H9 (cell line): ENCODE measurements around the gene ARHGAP4. TPM values are rescaled to one million over a fixed set of nuclear protein-coding genes. Genes with fewer than 3 reads are reported as not detected.

Experiments
- DNase-seq: peaks from one replicate; pipeline ENCODE4 v3.0.0-alpha.2; 2017
- H2AFZ ChIP-seq: one replicate; pipeline ENCODE4 v1.6.1; 2013; ENCODE audit warnings: mild to moderate bottlenecking, low read length, control low read depth, moderate library complexity
- H2AK5ac ChIP-seq: 2 replicates; pipeline ENCODE4 v1.6.1; 2013; ENCODE audit warnings: low read length, control low read depth, mixed read lengths; ENCODE audit not compliant: insufficient read length
- H2BK120ac ChIP-seq: one replicate; pipeline ENCODE4 v1.6.1; 2013; ENCODE audit warnings: low read depth, mild to moderate bottlenecking, low read length, control low read depth, inconsistent platforms; ENCODE audit not compliant: poor library complexity, severe bottlenecking
- H2BK12ac ChIP-seq: 2 replicates; pipeline ENCODE4 v1.6.1; 2013; ENCODE audit warnings: low read length, control low read depth, mixed read lengths, low read depth; ENCODE audit not compliant: insufficient read length
- H2BK15ac ChIP-seq: 2 replicates; pipeline ENCODE4 v1.6.1; 2013; ENCODE audit warnings: low read depth, low read length, control low read depth
- H2BK20ac ChIP-seq: one replicate; pipeline ENCODE4 v1.6.1; 2013; ENCODE audit warnings: low read depth, mild to moderate bottlenecking, low read length, control low read depth, inconsistent platforms; ENCODE audit not compliant: poor library complexity, severe bottlenecking
- H2BK5ac ChIP-seq: 2 replicates; pipeline ENCODE4 v1.6.1; 2013; ENCODE audit warnings: low read length, control low read depth, mixed read lengths; ENCODE audit not compliant: insufficient read length
- H3K14ac ChIP-seq: 2 replicates; pipeline ENCODE4 v1.6.1; 2013; ENCODE audit warnings: low read length, control low read depth; ENCODE audit not compliant: insufficient read depth
- H3K18ac ChIP-seq: 2 replicates; pipeline ENCODE4 v1.6.1; 2013; ENCODE audit warnings: low read depth, mild to moderate bottlenecking, mixed read lengths, low read length, control low read depth; ENCODE audit not compliant: insufficient read length
- H3K23ac ChIP-seq: 2 replicates; pipeline ENCODE4 v1.6.1; 2013; ENCODE audit warnings: low read length, control low read depth, mixed read lengths, low read depth; ENCODE audit not compliant: insufficient read length
- H3K23me2 ChIP-seq: 2 replicates; pipeline ENCODE4 v1.6.1; 2013; ENCODE audit warnings: low read depth, mild to moderate bottlenecking, mixed read lengths, low read length, control low read depth; ENCODE audit not compliant: insufficient read length, poor library complexity, severe bottlenecking
- H3K27ac ChIP-seq: 2 replicates; pipeline ENCODE4 v1.5.1; 2013; ENCODE audit warnings: low read length, control low read depth, mixed read lengths, low read depth; ENCODE audit not compliant: insufficient read length
- H3K27me3 ChIP-seq: 2 replicates; pipeline ENCODE4 v1.6.1; 2013; ENCODE audit warnings: low read length, control low read depth, inconsistent platforms; ENCODE audit not compliant: insufficient read depth
- H3K4ac ChIP-seq: 2 replicates; pipeline ENCODE4 v1.6.1; 2013; ENCODE audit warnings: low read depth, mild to moderate bottlenecking, control low read depth, inconsistent platforms, low read length, moderate library complexity
- H3K4me1 ChIP-seq: 2 replicates; pipeline ENCODE4 v1.6.1; 2013; ENCODE audit warnings: low read length, control low read depth, inconsistent platforms; ENCODE audit not compliant: insufficient read depth
- H3K4me2 ChIP-seq: 2 replicates; pipeline ENCODE4 v1.6.1; 2013; ENCODE audit warnings: low read length, control low read depth, mixed read lengths; ENCODE audit not compliant: insufficient read length, insufficient read depth
- H3K56ac ChIP-seq: 2 replicates; pipeline ENCODE4 v1.6.1; 2013; ENCODE audit warnings: low read depth, mild to moderate bottlenecking, mixed read lengths, low read length, control low read depth; ENCODE audit not compliant: insufficient read length
- H3K79me1 ChIP-seq: 2 replicates; pipeline ENCODE4 v1.6.1; 2013; ENCODE audit warnings: low read depth, mild to moderate bottlenecking, moderate library complexity, low read length, control low read depth, inconsistent platforms; ENCODE audit not compliant: insufficient read depth, poor library complexity, severe bottlenecking
- H3K79me2 ChIP-seq: 2 replicates; pipeline ENCODE4 v1.6.1; 2013; ENCODE audit warnings: low read length, control low read depth, inconsistent platforms; ENCODE audit not compliant: insufficient read depth
- H3K9ac ChIP-seq: 2 replicates; pipeline ENCODE4 v1.6.1; 2013; ENCODE audit warnings: low read length, control low read depth, mixed read lengths; ENCODE audit not compliant: insufficient read length; ENCODE audit errors: extremely low read depth
- H3K9me3 ChIP-seq: one replicate; pipeline ENCODE4 v1.6.1; 2013; ENCODE audit warnings: low read depth, low read length, inconsistent platforms; ENCODE audit not compliant: control insufficient read depth
- H3T11ph ChIP-seq: one replicate; pipeline ENCODE4 v1.6.1; 2013; ENCODE audit warnings: mild to moderate bottlenecking, low read length, control low read depth, inconsistent platforms
- H4K20me1 ChIP-seq: one replicate; pipeline ENCODE4 v1.6.1; 2013; ENCODE audit not compliant: control insufficient read depth, insufficient read length, insufficient read depth
- H4K5ac ChIP-seq: 2 replicates; pipeline ENCODE4 v1.6.1; 2013; ENCODE audit warnings: low read depth, mild to moderate bottlenecking, mixed read lengths, low read length, control low read depth; ENCODE audit not compliant: insufficient read length
- H4K8ac ChIP-seq: replicated peaks from 2 replicates; pipeline ENCODE4 v1.6.1; 2013; ENCODE audit warnings: low read length, control low read depth, mixed read lengths, low read depth; ENCODE audit not compliant: insufficient read length
- H4K91ac ChIP-seq: 2 replicates; pipeline ENCODE4 v1.6.1; 2013; ENCODE audit warnings: low read depth, mild to moderate bottlenecking, moderate library complexity, mixed read lengths, low read length, control low read depth; ENCODE audit not compliant: insufficient read length
- H3K27ac Mint-ChIP-seq, 3 experiments: 2 replicates in 2 of 3; 3 replicates in 1 of 3; pipeline ENCODE4 v1.8.0; 2020 to 2021; ENCODE audit warnings: mixed read lengths in 3 of 3, mild to moderate bottlenecking in 1 of 3, moderate library complexity in 1 of 3
- H3K27me3 Mint-ChIP-seq: 2 replicates; pipeline ENCODE4 v1.8.0; 2021; ENCODE audit warnings: low read depth, mild to moderate bottlenecking, moderate library complexity, mixed read lengths
- H3K36me3 Mint-ChIP-seq, 3 experiments: 2 replicates in 2 of 3; 3 replicates in 1 of 3; pipeline ENCODE4 v1.8.0; 2020 to 2021; ENCODE audit warnings: low read depth in 3 of 3, mixed read lengths in 3 of 3; ENCODE audit not compliant: insufficient read depth in 1 of 3
- H3K4me1 Mint-ChIP-seq, 2 experiments: 2 replicates each; pipeline ENCODE4 v1.8.0; 2020; ENCODE audit warnings: mixed read lengths in 2 of 2
- H3K4me3 Mint-ChIP-seq, 2 experiments: 2 replicates in 1 of 2; 3 replicates in 1 of 2; pipeline ENCODE4 v1.8.0; 2020 to 2021; ENCODE audit warnings: mild to moderate bottlenecking in 2 of 2, mixed read lengths in 2 of 2, moderate library complexity in 1 of 2
- H3K9me3 Mint-ChIP-seq, 2 experiments: 2 replicates in 1 of 2; 3 replicates in 1 of 2; pipeline ENCODE4 v1.8.0; 2020; ENCODE audit warnings: mild to moderate bottlenecking in 2 of 2, mixed read lengths in 2 of 2, moderate library complexity in 1 of 2
- WGBS: extraction: QIAGEN DNeasy Blood & Tissue Kit; methylation state at CpG from one replicate; pipeline ENCODE4 v1.1.7; 2013; ENCODE audit warnings: missing lambda C conversion rate, low lambda C conversion rate, mixed read lengths; ENCODE audit not compliant: insufficient read length; ENCODE audit errors: extremely low coverage; 5-methylcytosine and 5-hydroxymethylcytosine counted together
- total RNA-seq: library from RNA; stranded (reverse); gene quantifications from 2 replicates; pipeline ENCODE4 v1.2.1, GENCODE V29; 2021
- TF ChIP-seq, protein P1 (sequence below): fragments of 200-600 bp; sonication (generic); conservative IDR thresholded peaks from 3 replicates; pipeline ENCODE4 v1.8.0; 2021; ENCODE audit warnings: antibody characterized with exemption, mild to moderate bottlenecking

Gene ARHGAP4
- total RNA-seq, 1 experiment from 2014 or later, result 37.8 TPM

DNA sequence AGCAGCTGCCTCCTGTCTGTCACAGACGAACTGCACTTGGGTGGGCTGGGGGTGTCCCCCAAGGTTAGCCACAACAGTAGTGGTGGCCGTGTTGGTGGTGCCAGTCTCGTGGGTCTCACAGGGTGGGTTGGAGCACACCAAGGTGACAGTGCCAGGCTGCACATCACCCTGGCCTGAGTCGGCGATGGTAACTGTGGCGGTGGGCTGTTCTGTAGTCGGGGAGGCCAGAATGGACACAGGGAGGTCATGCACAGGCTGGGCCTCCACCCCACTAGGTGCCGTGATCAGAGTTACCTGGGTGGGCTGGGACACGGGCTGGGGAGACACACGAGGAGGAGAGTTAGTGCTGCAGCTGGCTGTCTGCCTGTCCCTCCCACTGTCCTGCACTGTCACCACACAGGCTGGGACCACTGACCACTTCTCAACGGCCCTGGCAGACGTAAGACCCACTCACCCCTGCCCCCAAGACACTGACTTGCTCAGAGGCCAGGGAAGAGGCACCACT, 29.2 kb upstream of the ARHGAP4 start:
- H3K27ac Mint-ChIP-seq, result no peak overlapping the region
- H3K27ac ChIP-seq, result no peak overlapping the region
- no peak overlapping the region for H2AK5ac ChIP-seq
- DNase-seq, result no peak
- no peaks in the 10 kb centered on the region for H3K4me1 ChIP-seq
- TF ChIP-seq, protein P1, sequence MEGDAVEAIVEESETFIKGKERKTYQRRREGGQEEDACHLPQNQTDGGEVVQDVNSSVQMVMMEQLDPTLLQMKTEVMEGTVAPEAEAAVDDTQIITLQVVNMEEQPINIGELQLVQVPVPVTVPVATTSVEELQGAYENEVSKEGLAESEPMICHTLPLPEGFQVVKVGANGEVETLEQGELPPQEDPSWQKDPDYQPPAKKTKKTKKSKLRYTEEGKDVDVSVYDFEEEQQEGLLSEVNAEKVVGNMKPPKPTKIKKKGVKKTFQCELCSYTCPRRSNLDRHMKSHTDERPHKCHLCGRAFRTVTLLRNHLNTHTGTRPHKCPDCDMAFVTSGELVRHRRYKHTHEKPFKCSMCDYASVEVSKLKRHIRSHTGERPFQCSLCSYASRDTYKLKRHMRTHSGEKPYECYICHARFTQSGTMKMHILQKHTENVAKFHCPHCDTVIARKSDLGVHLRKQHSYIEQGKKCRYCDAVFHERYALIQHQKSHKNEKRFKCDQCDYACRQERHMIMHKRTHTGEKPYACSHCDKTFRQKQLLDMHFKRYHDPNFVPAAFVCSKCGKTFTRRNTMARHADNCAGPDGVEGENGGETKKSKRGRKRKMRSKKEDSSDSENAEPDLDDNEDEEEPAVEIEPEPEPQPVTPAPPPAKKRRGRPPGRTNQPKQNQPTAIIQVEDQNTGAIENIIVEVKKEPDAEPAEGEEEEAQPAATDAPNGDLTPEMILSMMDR, result no peak
- H4K20me1 ChIP-seq, result no peaks in the 10 kb centered on the region
- H3K79me2 ChIP-seq, result no peaks in the 10 kb centered on the region
- H3K27me3 Mint-ChIP-seq, result no peaks in the 10 kb centered on the region
- no peaks in the 10 kb centered on the region for H3K23me2 ChIP-seq
- H4K91ac ChIP-seq, result no peak overlapping the region
- H3K56ac ChIP-seq, result no peak overlapping the region
- no peak overlapping the region for H3K4me3 Mint-ChIP-seq
- H3K36me3 Mint-ChIP-seq, result peaks cover 76 to 96% (median 90%) of the 10 kb centered on the region in 3 experiments
- H3K23ac ChIP-seq, result no peak overlapping the region
- H3T11ph ChIP-seq, result no peak overlapping the region
- peaks cover 5% of the 10 kb centered on the region for H3K9me3 ChIP-seq
- no peaks in the 10 kb centered on the region; a peak in 1 of 5 replicates for H3K9me3 Mint-ChIP-seq
- no peaks in the 10 kb centered on the region for H3K27me3 ChIP-seq
- peaks cover 0 to 6% of the 10 kb centered on the region in 2 experiments; a peak in 1 of 4 replicates for H3K4me1 Mint-ChIP-seq
- no peak overlapping the region for H3K9ac ChIP-seq
- no peak overlapping the region for H4K8ac ChIP-seq
- H2BK20ac ChIP-seq, result no peak overlapping the region
- H2BK5ac ChIP-seq, result no peak overlapping the region
- no peak overlapping the region for H3K4ac ChIP-seq
- no peaks in the 10 kb centered on the region for H3K79me1 ChIP-seq
- H3K4me2 ChIP-seq, result no peak overlapping the region
- H2BK12ac ChIP-seq, result no peak overlapping the region
- no peak overlapping the region for H3K18ac ChIP-seq
- no peak overlapping the region for H2BK120ac ChIP-seq
- no peak overlapping the region for H2AFZ ChIP-seq
- WGBS, result no CpG with 5 or more reads among the region's 12 CpGs
- H3K14ac ChIP-seq, result no peak overlapping the region
- H2BK15ac ChIP-seq, result no peak overlapping the region
- no peak overlapping the region for H4K5ac ChIP-seq
